Neural cell (in vitro differentiated cells): ENCODE results near the gene TOPORS. TPM values are rescaled to one million over a fixed set of nuclear protein-coding genes. Genes with fewer than 3 reads are reported as not detected.
A peak's percentile ranks its signal among the peaks of the same experiment; 100 is the strongest.

Experiments
- H2AFZ ChIP-seq: fragments of 200-600, 300-800 bp; sonication (generic), shearing (Covaris generic); 2 replicates; pipeline ENCODE4 v1.6.0; 2014; ENCODE audit warnings: low read depth, mild to moderate bottlenecking, antibody characterized with exemption, low read length, moderate library complexity
- H3F3A ChIP-seq: fragments of 200-600 bp; shearing (Covaris generic); 2 replicates; pipeline ENCODE4 v1.6.1; 2016; ENCODE audit warnings: mild to moderate bottlenecking, moderate library complexity, mixed read lengths, antibody characterized with exemption, low read length; ENCODE audit not compliant: insufficient read depth, poor library complexity, severe bottlenecking
- H3K27ac ChIP-seq: fragments of 200-600, 300-800 bp; sonication (generic), shearing (Covaris generic); 2 replicates; pipeline ENCODE4 v1.5.1; 2014; ENCODE audit warnings: mild to moderate bottlenecking, low read length, moderate library complexity
- H3K27me3 ChIP-seq: fragments of 300-800, 200-600 bp; sonication (generic), shearing (Covaris generic); 2 replicates; pipeline ENCODE4 v1.6.0; 2014; ENCODE audit warnings: mild to moderate bottlenecking, low read depth, low read length, moderate library complexity; ENCODE audit not compliant: insufficient read depth
- H3K36me3 ChIP-seq: fragments of 300-800, 200-600 bp; sonication (generic), shearing (Covaris generic); 2 replicates; pipeline ENCODE4 v1.5.1; 2014; ENCODE audit warnings: mild to moderate bottlenecking, antibody characterized with exemption, low read length, moderate library complexity; ENCODE audit not compliant: insufficient read depth
- H3K4me2 ChIP-seq: fragments of 300-800, 200-600 bp; sonication (generic), shearing (Covaris generic); 2 replicates; pipeline ENCODE4 v1.6.0; 2014; ENCODE audit warnings: mild to moderate bottlenecking, low read length
- H3K4me3 ChIP-seq: fragments of 300-800, 200-600 bp; sonication (generic), shearing (Covaris generic); 2 replicates; pipeline ENCODE4 v1.5.1; 2014; ENCODE audit warnings: mild to moderate bottlenecking, low read length, moderate library complexity
- H3K79me2 ChIP-seq: fragments of 200-600 bp; shearing (Covaris generic); replicated peaks from 2 replicates; pipeline ENCODE4 v1.6.0; 2014; ENCODE audit warnings: mild to moderate bottlenecking, low read length, moderate library complexity; ENCODE audit not compliant: insufficient read depth
- H3K9ac ChIP-seq: fragments of 300-800, 200-600 bp; sonication (generic), shearing (Covaris generic); 2 replicates; pipeline ENCODE4 v1.6.1; 2016; ENCODE audit warnings: mild to moderate bottlenecking, low read length, mixed read lengths
- H3K9me2 ChIP-seq: fragments of 200-600 bp; shearing (Covaris generic); 2 replicates; pipeline ENCODE4 v1.6.1; 2016; ENCODE audit warnings: mild to moderate bottlenecking, low read length, mixed read lengths; ENCODE audit not compliant: insufficient read depth
- H3K9me3 ChIP-seq: fragments of 200-600, 300-800 bp; sonication (generic), shearing (Covaris generic); 2 replicates; pipeline ENCODE4 v1.6.1; 2016; ENCODE audit warnings: mild to moderate bottlenecking, mixed run types, low read length, moderate library complexity, mixed read lengths
- H4K20me1 ChIP-seq: fragments of 200-600 bp; shearing (Covaris generic); 2 replicates; pipeline ENCODE4 v1.6.1; 2016; ENCODE audit warnings: mild to moderate bottlenecking, mixed run types; ENCODE audit not compliant: insufficient read depth
- EP300 ChIP-seq: fragments of 450-650 bp; conservative IDR thresholded peaks from 2 replicates; pipeline ENCODE4 v1.6.1; 2014; ENCODE audit warnings: antibody characterized with exemption, mild to moderate bottlenecking, moderate library complexity; ENCODE audit not compliant: poor library complexity, severe bottlenecking
- EZH2 ChIP-seq: fragments of 200-600, 300-800 bp; shearing (Covaris generic), sonication (generic); IDR thresholded peaks from 2 replicates; pipeline ENCODE4 v1.6.1; 2014; ENCODE audit warnings: antibody characterized with exemption, low read length, borderline replicate concordance, mild to moderate bottlenecking; ENCODE audit not compliant: insufficient read depth, poor library complexity, severe bottlenecking
- MXI1 ChIP-seq: fragments of 450-650 bp; conservative IDR thresholded peaks from 2 replicates; pipeline ENCODE4 v1.6.1; 2014; ENCODE audit warnings: antibody characterized with exemption, mild to moderate bottlenecking; ENCODE audit not compliant: poor library complexity, severe bottlenecking
- POLR2AphosphoS5 ChIP-seq: IDR thresholded peaks from 2 replicates; pipeline ENCODE4 v1.6.1; 2012
- RAD21 ChIP-seq: fragments of 450-650 bp; conservative IDR thresholded peaks from 2 replicates; pipeline ENCODE4 v1.6.1; 2014; ENCODE audit warnings: antibody characterized with exemption, mild to moderate bottlenecking, moderate library complexity
- SMC3 ChIP-seq: fragments of 450-650 bp; conservative IDR thresholded peaks from 2 replicates; pipeline ENCODE4 v1.6.1; 2014; ENCODE audit warnings: antibody characterized with exemption, mild to moderate bottlenecking, moderate library complexity; ENCODE audit not compliant: poor library complexity
- TAF1 ChIP-seq: IDR thresholded peaks from 2 replicates; pipeline ENCODE4 v1.6.1; 2012; ENCODE audit warnings: low read depth
- polyA plus RNA-seq: library from polyadenylated mRNA; depleted of rRNA; stranded (reverse); fragments of >200 nt; gene quantifications from 2 replicates; pipeline ENCODE4 v1.2.3, GENCODE V29; 2014
- TF ChIP-seq, protein P1 (sequence below): fragments of 450-650 bp; IDR thresholded peaks from 2 replicates; pipeline ENCODE4 v1.5.1; 2014; ENCODE audit warnings: antibody characterized with exemption, mild to moderate bottlenecking, moderate library complexity; ENCODE audit not compliant: poor library complexity, severe bottlenecking
- TF ChIP-seq, protein P2 (sequence below): IDR thresholded peaks from 2 replicates; pipeline ENCODE4 v1.6.1; 2012; ENCODE audit warnings: borderline replicate concordance

The TOPORS gene
- polyA plus RNA-seq, 1 donor from 2014 or later = 18.0 TPM

DNA sequence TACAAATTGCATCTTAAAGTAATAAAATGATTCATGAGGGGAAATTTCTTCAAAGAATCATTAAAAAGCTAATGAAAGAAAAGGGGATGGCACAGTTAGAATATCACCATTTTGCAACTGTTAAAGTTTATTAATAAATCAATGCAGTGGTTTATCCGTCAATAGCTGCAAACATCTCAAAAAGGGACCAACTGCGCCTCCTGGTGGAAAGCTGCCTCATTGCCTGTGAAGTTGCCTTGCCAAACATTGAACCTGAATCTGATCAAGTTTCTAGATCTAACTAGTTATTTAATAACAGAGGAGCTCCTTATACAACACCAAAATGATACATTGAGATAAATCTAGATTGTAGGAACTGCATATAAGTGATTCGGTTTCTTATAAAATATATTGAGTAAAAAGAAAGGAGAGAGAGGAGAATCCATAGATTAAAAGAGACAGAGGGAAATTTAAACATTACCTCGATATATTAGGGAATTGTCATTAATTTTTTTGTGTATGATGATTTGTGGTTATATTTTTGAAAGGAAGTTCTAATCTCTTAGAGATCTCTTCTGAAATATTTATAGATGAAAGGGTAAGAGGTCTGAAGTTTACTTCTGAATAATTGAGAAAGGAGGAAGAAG is 27.4 kb upstream of the TOPORS start:
- Histone ChIP-seq H3K9me2 (no peaks in the 10 kb centered on the region), H3K27ac (no peak overlapping the region), H3F3A (no peaks in the 10 kb centered on the region), H3K9ac (no peak overlapping the region), H3K27me3 (no peaks in the 10 kb centered on the region), H3K4me3 (no peak overlapping the region), H2AFZ (no peak overlapping the region), H3K36me3 (no peaks in the 10 kb centered on the region), H4K20me1 (no peaks in the 10 kb centered on the region), H3K79me2 (no peaks in the 10 kb centered on the region), H3K4me2 (no peak overlapping the region), H3K9me3 (no peaks in the 10 kb centered on the region)
- peak; percentile 73 for TF ChIP-seq RAD21
- peak; percentile 91 for TF ChIP-seq SMC3
- TF ChIP-seq, protein P1, sequence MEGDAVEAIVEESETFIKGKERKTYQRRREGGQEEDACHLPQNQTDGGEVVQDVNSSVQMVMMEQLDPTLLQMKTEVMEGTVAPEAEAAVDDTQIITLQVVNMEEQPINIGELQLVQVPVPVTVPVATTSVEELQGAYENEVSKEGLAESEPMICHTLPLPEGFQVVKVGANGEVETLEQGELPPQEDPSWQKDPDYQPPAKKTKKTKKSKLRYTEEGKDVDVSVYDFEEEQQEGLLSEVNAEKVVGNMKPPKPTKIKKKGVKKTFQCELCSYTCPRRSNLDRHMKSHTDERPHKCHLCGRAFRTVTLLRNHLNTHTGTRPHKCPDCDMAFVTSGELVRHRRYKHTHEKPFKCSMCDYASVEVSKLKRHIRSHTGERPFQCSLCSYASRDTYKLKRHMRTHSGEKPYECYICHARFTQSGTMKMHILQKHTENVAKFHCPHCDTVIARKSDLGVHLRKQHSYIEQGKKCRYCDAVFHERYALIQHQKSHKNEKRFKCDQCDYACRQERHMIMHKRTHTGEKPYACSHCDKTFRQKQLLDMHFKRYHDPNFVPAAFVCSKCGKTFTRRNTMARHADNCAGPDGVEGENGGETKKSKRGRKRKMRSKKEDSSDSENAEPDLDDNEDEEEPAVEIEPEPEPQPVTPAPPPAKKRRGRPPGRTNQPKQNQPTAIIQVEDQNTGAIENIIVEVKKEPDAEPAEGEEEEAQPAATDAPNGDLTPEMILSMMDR = peak; percentile 86
- TF ChIP-seq POLR2AphosphoS5 = no peak

DNA sequence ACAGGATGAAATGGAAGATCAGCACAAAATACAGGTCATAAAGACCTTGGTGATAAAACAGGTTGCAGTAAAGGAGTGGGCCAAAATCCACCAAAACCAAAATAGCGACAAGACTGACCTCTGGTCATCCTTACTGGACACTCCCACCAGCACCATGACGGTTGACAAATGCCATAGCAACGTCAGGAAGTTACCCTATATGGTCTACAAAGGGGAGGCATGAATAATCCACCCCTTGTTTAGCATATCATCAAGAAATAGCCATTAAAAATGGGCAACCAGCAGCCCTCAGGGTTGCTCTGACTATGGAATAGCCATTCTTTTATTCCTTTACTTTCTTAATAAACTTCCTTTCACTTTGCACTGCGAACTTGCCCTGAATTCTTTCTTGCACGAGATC is 26.6 kb upstream of the TOPORS start:
- Histone ChIP-seq H3F3A (no peaks in the 10 kb centered on the region), H3K9me2 (no peaks in the 10 kb centered on the region), H3K36me3 (no peaks in the 10 kb centered on the region), H3K79me2 (no peaks in the 10 kb centered on the region), H3K9me3 (no peaks in the 10 kb centered on the region), H3K9ac (no peak overlapping the region), H3K27ac (no peak overlapping the region), H3K27me3 (no peaks in the 10 kb centered on the region), H4K20me1 (no peaks in the 10 kb centered on the region), H3K4me2 (no peak overlapping the region), H2AFZ (no peak overlapping the region), H3K4me3 (no peak overlapping the region)
- no peak for TF ChIP-seq EP300
- no peak for TF ChIP-seq RAD21
- no peak for TF ChIP-seq SMC3
- no peak for TF ChIP-seq MXI1
- TF ChIP-seq TAF1 = no peak
- no peak for TF ChIP-seq POLR2AphosphoS5
- TF ChIP-seq, protein P1 = no peak

DNA sequence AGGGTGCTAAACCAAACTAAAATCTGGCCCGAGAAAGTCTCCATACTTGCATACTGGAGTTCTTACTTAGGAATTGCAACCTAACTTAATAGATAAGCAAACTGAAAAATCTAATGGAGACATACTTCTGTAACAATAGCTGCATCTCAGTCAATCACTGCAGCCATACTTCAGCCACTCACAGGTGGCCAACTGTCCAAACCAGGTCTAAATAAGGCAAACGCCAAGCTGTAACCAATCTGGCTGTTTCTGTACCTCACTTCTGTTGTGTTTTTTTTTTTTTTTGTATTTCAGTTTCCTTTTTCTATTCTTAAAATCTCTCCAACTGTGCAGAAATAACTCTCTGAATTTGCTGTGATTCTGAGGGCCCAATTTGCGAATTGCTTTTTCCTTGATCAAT is 24.9 kb upstream of the TOPORS start:
- no peak overlapping the region for H3K9ac ChIP-seq
- no peak overlapping the region for H3K4me2 ChIP-seq
- no peaks in the 10 kb centered on the region for H3K9me3 ChIP-seq
- no peaks in the 10 kb centered on the region for H4K20me1 ChIP-seq
- peaks cover 5% of the 10 kb centered on the region for H3F3A ChIP-seq
- H3K36me3 ChIP-seq = no peaks in the 10 kb centered on the region
- no peaks in the 10 kb centered on the region for H3K27me3 ChIP-seq
- H2AFZ ChIP-seq = no peak overlapping the region
- TF ChIP-seq, protein P2, sequence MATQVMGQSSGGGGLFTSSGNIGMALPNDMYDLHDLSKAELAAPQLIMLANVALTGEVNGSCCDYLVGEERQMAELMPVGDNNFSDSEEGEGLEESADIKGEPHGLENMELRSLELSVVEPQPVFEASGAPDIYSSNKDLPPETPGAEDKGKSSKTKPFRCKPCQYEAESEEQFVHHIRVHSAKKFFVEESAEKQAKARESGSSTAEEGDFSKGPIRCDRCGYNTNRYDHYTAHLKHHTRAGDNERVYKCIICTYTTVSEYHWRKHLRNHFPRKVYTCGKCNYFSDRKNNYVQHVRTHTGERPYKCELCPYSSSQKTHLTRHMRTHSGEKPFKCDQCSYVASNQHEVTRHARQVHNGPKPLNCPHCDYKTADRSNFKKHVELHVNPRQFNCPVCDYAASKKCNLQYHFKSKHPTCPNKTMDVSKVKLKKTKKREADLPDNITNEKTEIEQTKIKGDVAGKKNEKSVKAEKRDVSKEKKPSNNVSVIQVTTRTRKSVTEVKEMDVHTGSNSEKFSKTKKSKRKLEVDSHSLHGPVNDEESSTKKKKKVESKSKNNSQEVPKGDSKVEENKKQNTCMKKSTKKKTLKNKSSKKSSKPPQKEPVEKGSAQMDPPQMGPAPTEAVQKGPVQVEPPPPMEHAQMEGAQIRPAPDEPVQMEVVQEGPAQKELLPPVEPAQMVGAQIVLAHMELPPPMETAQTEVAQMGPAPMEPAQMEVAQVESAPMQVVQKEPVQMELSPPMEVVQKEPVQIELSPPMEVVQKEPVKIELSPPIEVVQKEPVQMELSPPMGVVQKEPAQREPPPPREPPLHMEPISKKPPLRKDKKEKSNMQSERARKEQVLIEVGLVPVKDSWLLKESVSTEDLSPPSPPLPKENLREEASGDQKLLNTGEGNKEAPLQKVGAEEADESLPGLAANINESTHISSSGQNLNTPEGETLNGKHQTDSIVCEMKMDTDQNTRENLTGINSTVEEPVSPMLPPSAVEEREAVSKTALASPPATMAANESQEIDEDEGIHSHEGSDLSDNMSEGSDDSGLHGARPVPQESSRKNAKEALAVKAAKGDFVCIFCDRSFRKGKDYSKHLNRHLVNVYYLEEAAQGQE = no peak
- TF ChIP-seq MXI1 = no peak
- TF ChIP-seq, protein P1 = no peak
- no peak for TF ChIP-seq POLR2AphosphoS5
- TF ChIP-seq EZH2 = no peak
- TF ChIP-seq EP300 = no peak
- TF ChIP-seq RAD21 = no peak
- TF ChIP-seq TAF1 = no peak
- no peak for TF ChIP-seq SMC3
- H3K9me2 ChIP-seq = no peaks in the 10 kb centered on the region
- no peak overlapping the region for H3K4me3 ChIP-seq
- no peak overlapping the region for H3K27ac ChIP-seq
- H3K79me2 ChIP-seq = no peaks in the 10 kb centered on the region
